ENCODE results near the gene PTX4. TPM values are rescaled to one million over a fixed set of nuclear protein-coding genes. Genes with fewer than 3 reads are reported as not detected.

PTX4 gene
- total and polyA plus RNA-seq, 5 donors from 2014 or later = not detected

- Mint-ChIP-seq H3K9me3 (no peaks in the 10 kb centered on the region), H3K27me3 (no peaks in the 10 kb centered on the region), H3K36me3 (no peaks in the 10 kb centered on the region), H3K27ac (no peak overlapping the region), H3K4me1 (no peaks in the 10 kb centered on the region), H3K4me3 (no peak overlapping the region)
- no peaks in the 10 kb centered on the region for H3K4me1 ChIP-seq (ENCODE audit: control insufficient read depth, insufficient read depth, low read length, poor library complexity, severe bottlenecking)
- DNase-seq (no peak), ATAC-seq (ENCODE audit: low read depth in 2 of 2) (no peak)
- H3K27ac ChIP-seq (ENCODE audit: insufficient read depth, low read length, poor library complexity, severe bottlenecking) = no peak overlapping the region
- H3K27me3 ChIP-seq (ENCODE audit: control insufficient read depth, insufficient read depth, low read length) = no peaks in the 10 kb centered on the region
- H3K36me3 ChIP-seq (ENCODE audit: control insufficient read depth, insufficient read depth, low read length) = no peaks in the 10 kb centered on the region
- H3K9me3 ChIP-seq (ENCODE audit: control insufficient read depth in 2 of 2, low read length in 2 of 2) = no peaks in the 10 kb centered on the region
- H3K4me3 ChIP-seq (ENCODE audit: low read depth, low read length) = no peak overlapping the region
Measured at GRCh38 chr16:1438229-1439057, 50.3 kb downstream of the PTX4 start.

- no peak overlapping the region for H3K4me3 Mint-ChIP-seq
- DNase-seq = no peak
- no peak for ATAC-seq (ENCODE audit: low read depth in 2 of 2)
- no peaks in the 10 kb centered on the region for H3K9me3 Mint-ChIP-seq
- H3K4me1 Mint-ChIP-seq = no peaks in the 10 kb centered on the region
- H3K27me3 ChIP-seq (ENCODE audit: control insufficient read depth, insufficient read depth, low read length) = no peaks in the 10 kb centered on the region
- H3K4me3 ChIP-seq (ENCODE audit: low read depth, low read length) = no peak overlapping the region
- no peak overlapping the region for H3K27ac Mint-ChIP-seq
- H3K4me1 ChIP-seq (ENCODE audit: control insufficient read depth, insufficient read depth, low read length, poor library complexity, severe bottlenecking) = no peaks in the 10 kb centered on the region
- no peaks in the 10 kb centered on the region for H3K36me3 Mint-ChIP-seq
- H3K27me3 Mint-ChIP-seq = no peaks in the 10 kb centered on the region
- no peak overlapping the region for H3K27ac ChIP-seq (ENCODE audit: insufficient read depth, low read length, poor library complexity, severe bottlenecking)
- H3K9me3 ChIP-seq (ENCODE audit: control insufficient read depth in 2 of 2, low read length in 2 of 2) = no peaks in the 10 kb centered on the region
- no peaks in the 10 kb centered on the region for H3K36me3 ChIP-seq (ENCODE audit: control insufficient read depth, insufficient read depth, low read length)
Measured at GRCh38 chr16:1437606-1438005, 51.1 kb downstream of the PTX4 start.

GRCh38 chr16:1436731-1437355 lies 51.9 kb downstream of the PTX4 start:
- H3K36me3 ChIP-seq (ENCODE audit: control insufficient read depth, insufficient read depth, low read length) = no peaks in the 10 kb centered on the region
- H3K27me3 ChIP-seq (ENCODE audit: control insufficient read depth, insufficient read depth, low read length) = no peaks in the 10 kb centered on the region
- no peaks in the 10 kb centered on the region for H3K4me1 ChIP-seq (ENCODE audit: control insufficient read depth, insufficient read depth, low read length, poor library complexity, severe bottlenecking)
- H3K27ac Mint-ChIP-seq = no peak overlapping the region
- H3K4me3 Mint-ChIP-seq = no peak overlapping the region
- H3K36me3 Mint-ChIP-seq = no peaks in the 10 kb centered on the region
- H3K4me1 Mint-ChIP-seq = peaks cover 0 to 4% (median 0%) of the 10 kb centered on the region in 4 donors
- H3K9me3 ChIP-seq (ENCODE audit: control insufficient read depth in 2 of 2, low read length in 2 of 2) = no peaks in the 10 kb centered on the region
- H3K27ac ChIP-seq (ENCODE audit: insufficient read depth, low read length, poor library complexity, severe bottlenecking) = no peak overlapping the region
- no peaks in the 10 kb centered on the region for H3K27me3 Mint-ChIP-seq
- H3K4me3 ChIP-seq (ENCODE audit: low read depth, low read length) = no peak overlapping the region
- ATAC-seq (ENCODE audit: low read depth in 2 of 2) (no peak), DNase-seq (no peak)
- H3K9me3 Mint-ChIP-seq = no peaks in the 10 kb centered on the region

- H3K36me3 ChIP-seq (ENCODE audit: control insufficient read depth, insufficient read depth, low read length) = no peaks in the 10 kb centered on the region
- no peak for ATAC-seq (ENCODE audit: low read depth in 2 of 2)
- Mint-ChIP-seq H3K36me3 (no peaks in the 10 kb centered on the region), H3K27ac (no peak overlapping the region), H3K27me3 (no peaks in the 10 kb centered on the region), H3K4me3 (no peak overlapping the region), H3K4me1 (peaks cover 0 to 4% (median 0%) of the 10 kb centered on the region in 4 donors), H3K9me3 (no peaks in the 10 kb centered on the region)
- DNase-seq = no peak
- no peaks in the 10 kb centered on the region for H3K4me1 ChIP-seq (ENCODE audit: control insufficient read depth, insufficient read depth, low read length, poor library complexity, severe bottlenecking)
- no peak overlapping the region for H3K27ac ChIP-seq (ENCODE audit: insufficient read depth, low read length, poor library complexity, severe bottlenecking)
- H3K4me3 ChIP-seq (ENCODE audit: low read depth, low read length) = no peak overlapping the region
- no peaks in the 10 kb centered on the region for H3K9me3 ChIP-seq (ENCODE audit: control insufficient read depth in 2 of 2, low read length in 2 of 2)
- H3K27me3 ChIP-seq (ENCODE audit: control insufficient read depth, insufficient read depth, low read length) = no peaks in the 10 kb centered on the region
Measured at GRCh38 chr16:1435921-1436697, 52.6 kb downstream of the PTX4 start.

Other genes with a start within 250 kb of the PTX4 start
- not detected for gene TPSAB1, start 248.2 kb downstream of the PTX4 start, total RNA-seq
- not detected for gene TPSAB1, start 248.2 kb downstream of the PTX4 start, polyA plus RNA-seq
- gene TPSD1, start 232.9 kb downstream of the PTX4 start, total RNA-seq = not detected
- not detected for gene TPSD1, start 232.9 kb downstream of the PTX4 start, polyA plus RNA-seq
- gene UBE2I, start 179.3 kb downstream of the PTX4 start, total RNA-seq = 205 TPM
- gene UBE2I, start 179.3 kb downstream of the PTX4 start, polyA plus RNA-seq = 100 to 1,000 TPM in 1 of 4 donors, 10 to 100 TPM in 3; 75.5 to 124 (median 89.6) TPM
- 3.1 TPM for gene BAIAP3, start 155.3 kb downstream of the PTX4 start, total RNA-seq
- gene BAIAP3, start 155.3 kb downstream of the PTX4 start, polyA plus RNA-seq = under 1 TPM; 0.11 to 0.79 (median 0.27) TPM
- 31.5 TPM for gene TSR3, start 137.1 kb downstream of the PTX4 start, total RNA-seq
- 100 to 1,000 TPM in 1 of 4 donors, 10 to 100 TPM in 3; 81.1 to 103 (median 94.1) TPM for gene TSR3, start 137.1 kb downstream of the PTX4 start, polyA plus RNA-seq
- gene GNPTG, start 137.0 kb downstream of the PTX4 start, total RNA-seq = 44.1 TPM
- 10 to 100 TPM; 43.2 to 51.3 (median 46.3) TPM for gene GNPTG, start 137.0 kb downstream of the PTX4 start, polyA plus RNA-seq
- gene UNKL, start 74.2 kb downstream of the PTX4 start, total RNA-seq = 94.3 TPM
- 1 to 10 TPM; 6.3 to 9.6 (median 8.1) TPM for gene UNKL, start 74.2 kb downstream of the PTX4 start, polyA plus RNA-seq
- gene UQCC4, start 68.2 kb downstream of the PTX4 start, total RNA-seq = 6.6 TPM
- gene UQCC4, start 68.2 kb downstream of the PTX4 start, polyA plus RNA-seq = 10 to 100 TPM; 35.0 to 39.6 (median 36.8) TPM
- gene PERCC1, start 57.9 kb downstream of the PTX4 start, total RNA-seq = not detected
- not detected for gene PERCC1, start 57.9 kb downstream of the PTX4 start, polyA plus RNA-seq
- gene CCDC154, start 44.4 kb downstream of the PTX4 start, total RNA-seq = 2.6 TPM
- not detected for gene CCDC154, start 44.4 kb downstream of the PTX4 start, polyA plus RNA-seq
- 104 TPM for gene CLCN7, start 13.9 kb downstream of the PTX4 start, total RNA-seq
- gene CLCN7, start 13.9 kb downstream of the PTX4 start, polyA plus RNA-seq = 10 to 100 TPM; 22.0 to 24.9 (median 23.5) TPM
- 27.4 TPM for gene TELO2, start 4.4 kb upstream of the PTX4 start, total RNA-seq
- gene TELO2, start 4.4 kb upstream of the PTX4 start, polyA plus RNA-seq = 10 to 100 TPM in 3 of 4 donors, 1 to 10 TPM in 1; 9.1 to 15.2 (median 11.6) TPM
- 25.8 TPM for gene TMEM204, start 44.7 kb upstream of the PTX4 start, total RNA-seq
- gene TMEM204, start 44.7 kb upstream of the PTX4 start, polyA plus RNA-seq = 10 to 100 TPM; 59.8 to 97.4 (median 69.1) TPM
- gene IFT140, start 123.1 kb upstream of the PTX4 start, total RNA-seq = 2.5 TPM
- 1 to 10 TPM; 1.1 to 2.0 (median 1.5) TPM for gene IFT140, start 123.1 kb upstream of the PTX4 start, polyA plus RNA-seq
- gene CRAMP1, start 123.4 kb upstream of the PTX4 start, total RNA-seq = 30.5 TPM
- 1 to 10 TPM in 2 of 4 donors, under 1 TPM in 2; 0.49 to 1.6 (median 1.1) TPM for gene CRAMP1, start 123.4 kb upstream of the PTX4 start, polyA plus RNA-seq
- 13.7 TPM for gene JPT2, start 189.3 kb upstream of the PTX4 start, total RNA-seq
- 10 to 100 TPM in 2 of 4 donors, 1 to 10 TPM in 2; 9.7 to 13.9 (median 10.2) TPM for gene JPT2, start 189.3 kb upstream of the PTX4 start, polyA plus RNA-seq
- 222 TPM for gene MAPK8IP3, start 217.3 kb upstream of the PTX4 start, total RNA-seq
- 1 to 10 TPM in 3 of 4 donors, under 1 TPM in 1; 0.79 to 2.2 (median 1.2) TPM for gene MAPK8IP3, start 217.3 kb upstream of the PTX4 start, polyA plus RNA-seq

All from CD4-positive, CD25-positive, alpha-beta regulatory T cell (primary cell).